ENCODE measurements around the gene LYG1.

Gene LYG1

DNA sequence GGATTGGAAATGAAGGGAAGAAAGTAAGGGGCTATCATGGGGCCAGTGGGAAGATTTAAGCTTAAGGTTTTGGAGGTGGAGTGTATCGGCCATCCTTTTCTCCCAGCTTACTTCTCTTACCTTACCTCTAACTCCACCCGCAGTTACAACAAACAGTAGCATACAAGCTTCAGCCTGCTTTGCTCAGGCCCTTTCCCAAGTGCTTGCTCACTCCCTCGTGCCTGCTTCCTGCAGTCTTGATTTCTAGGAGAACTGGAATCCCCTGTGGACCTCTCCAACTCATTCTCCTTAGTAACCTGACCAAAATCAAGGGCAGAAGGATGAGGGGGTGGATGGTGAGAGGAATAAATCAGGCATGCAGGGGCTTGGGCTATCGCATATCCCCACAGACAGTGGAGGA is 39.8 kb downstream of the LYG1 start:
- no peak for DNase-seq

DNA sequence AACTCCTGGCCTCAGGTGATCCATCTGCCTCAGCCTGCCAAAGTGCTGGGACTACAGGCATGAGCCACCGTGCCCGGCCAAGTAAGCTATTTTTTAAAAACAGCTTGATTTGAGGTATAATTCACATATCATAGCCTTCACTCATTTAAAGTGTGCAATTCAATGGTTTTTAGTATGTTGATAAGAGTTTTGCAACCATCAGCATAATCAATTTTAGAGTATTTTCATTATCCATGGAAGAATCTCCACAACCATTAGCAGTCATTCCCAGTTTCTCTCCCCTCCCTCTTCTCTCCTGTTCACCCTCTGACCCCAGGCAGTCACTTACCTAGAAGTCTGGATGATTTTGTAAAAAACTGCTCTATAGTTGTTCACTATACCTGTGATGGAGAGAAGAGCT is 40.8 kb downstream of the LYG1 start:
- DNase-seq: no peak

DNA sequence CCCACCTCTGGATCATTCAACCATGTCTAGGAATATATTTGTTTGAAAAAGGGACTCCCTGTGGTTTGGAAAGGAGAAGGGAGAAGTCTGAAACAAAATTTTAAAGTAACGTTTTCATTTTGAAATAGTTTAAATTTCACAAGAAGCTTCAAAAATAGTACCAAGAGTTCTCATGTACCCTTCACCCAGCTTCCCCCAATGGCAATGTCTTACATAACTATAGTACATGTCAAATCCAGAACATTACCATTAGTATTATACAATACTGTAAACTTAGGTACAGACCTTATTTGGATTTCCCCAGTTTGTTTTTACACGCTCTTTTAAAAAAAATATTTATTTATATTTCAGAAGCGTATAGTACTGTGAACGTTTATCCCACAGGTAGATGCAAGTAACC is 41.5 kb downstream of the LYG1 start:
- no peak for DNase-seq

DNA sequence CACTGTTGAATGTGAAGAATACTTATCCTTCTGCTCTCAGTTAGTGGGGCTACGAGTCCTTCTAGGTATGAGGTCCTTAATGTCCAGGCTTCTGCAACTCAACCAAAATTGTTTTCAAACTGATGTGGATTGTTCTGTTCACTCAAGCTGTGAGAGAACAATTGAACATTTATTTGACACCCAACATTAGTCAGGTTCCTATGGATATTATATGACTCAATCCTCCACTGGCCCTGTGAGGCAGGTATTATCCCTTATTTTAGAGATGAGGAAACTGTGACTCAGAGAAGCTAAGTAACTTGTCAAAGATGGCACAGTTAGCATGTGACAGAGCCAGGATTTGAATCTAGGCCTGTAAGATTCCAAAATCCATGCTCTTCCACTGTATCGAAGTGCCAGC is 44.3 kb downstream of the LYG1 start:
- DNase-seq: no peak

GRCh38 chr2:99255491-99256318 is 45.3 kb downstream of the LYG1 start, which contains the start of gene LYG2:
LYG2 (minus strand) TSS chr2:99255666; CDS start chr2:99254260, 1,406 bp downstream.
- DNase-seq: no peak

DNA sequence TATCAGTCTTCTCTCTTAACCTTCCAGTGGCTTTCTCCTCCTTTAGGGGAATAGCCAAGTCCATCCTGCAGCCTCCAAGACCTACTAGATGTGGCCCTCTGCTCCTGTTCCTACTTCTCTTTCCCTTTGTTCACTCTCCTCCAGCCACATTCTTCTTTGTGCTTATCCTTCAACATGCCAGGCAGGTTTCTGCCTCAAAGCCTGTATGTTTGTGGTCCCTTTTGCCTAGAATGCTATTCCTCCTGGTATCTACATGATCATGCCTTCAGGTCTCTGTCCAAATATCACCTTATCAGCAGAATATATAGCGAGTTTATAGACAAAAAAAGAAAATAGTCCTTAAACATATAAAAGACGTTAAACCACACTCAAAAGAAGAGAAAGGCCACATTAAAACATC is 51.0 kb downstream of the LYG1 start:
- DNase-seq: no peak

DNA sequence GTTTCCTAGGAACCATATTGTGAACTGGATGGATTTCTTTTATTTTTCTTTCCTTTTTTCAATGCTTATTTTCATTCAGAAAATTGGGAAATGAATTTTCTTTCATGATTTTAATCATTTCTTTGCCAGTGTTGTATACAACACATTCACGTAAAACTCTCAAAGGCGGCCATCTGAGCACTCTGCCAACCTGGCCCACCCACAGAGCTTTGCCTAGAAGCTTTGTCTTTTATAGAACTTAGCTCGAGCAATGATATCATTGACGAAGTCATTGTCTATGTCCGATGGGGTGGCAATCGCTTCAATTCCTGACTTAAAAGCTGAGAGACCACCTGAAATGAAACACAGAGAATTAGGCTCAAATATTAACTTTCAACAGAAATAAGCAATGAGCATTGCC is 58.8 kb downstream of the LYG1 start:
- no peak for DNase-seq

DNA sequence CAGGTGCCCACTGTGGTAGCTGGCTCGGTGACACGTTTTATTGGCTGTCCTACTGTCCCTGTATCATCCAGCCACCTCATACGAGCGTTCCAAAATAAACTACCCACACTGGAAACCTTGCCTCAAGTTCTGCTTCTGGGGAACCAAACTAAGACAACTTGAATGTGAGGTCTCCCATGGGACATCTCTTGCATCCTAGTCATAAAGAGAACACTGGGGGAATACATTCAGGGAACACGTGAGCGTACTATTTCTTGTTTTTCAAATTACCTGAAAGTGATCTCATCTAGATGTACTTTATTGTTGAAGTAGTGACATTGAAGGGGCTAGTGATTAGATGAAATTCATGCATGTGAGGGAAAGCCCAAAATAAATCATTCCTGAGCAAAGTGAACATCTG is 60.6 kb downstream of the LYG1 start:
- no peak for DNase-seq

DNA sequence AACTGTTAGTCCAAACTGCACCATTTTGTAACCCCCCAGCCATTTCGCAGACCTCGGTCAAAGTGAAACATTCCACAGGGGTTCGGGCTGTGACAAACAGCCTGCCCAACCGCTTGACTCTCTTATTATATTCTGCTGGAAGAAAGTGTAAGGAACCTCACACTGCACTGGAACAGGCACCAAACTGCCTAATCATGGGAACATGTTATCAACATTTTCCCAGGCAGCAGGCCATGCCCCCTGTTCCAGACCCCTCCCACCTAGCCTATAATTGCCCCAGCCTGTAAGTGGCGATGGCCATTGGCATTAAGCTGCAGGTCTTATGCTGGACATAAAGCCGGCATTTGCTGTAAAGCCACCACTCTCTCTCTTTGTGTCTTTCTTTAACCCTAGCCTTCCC is 62.4 kb downstream of the LYG1 start:
- no peak for DNase-seq

Data from KG1 (cell line).